DMS114 treated with DMSO at 0.1 percent for 48 hours (cell line): ENCODE data around the gene EYA3.

Experiments
- DNase-seq: peaks from one replicate; lab custom pipeline; 2025; ENCODE audit not compliant: unreplicated experiment; lab: John Stamatoyannopoulos, UW

Gene EYA3

GRCh38 chr1:27972141-27972540, 116.3 kb downstream of the EYA3 start:
- no peak for DNase-seq

DNA sequence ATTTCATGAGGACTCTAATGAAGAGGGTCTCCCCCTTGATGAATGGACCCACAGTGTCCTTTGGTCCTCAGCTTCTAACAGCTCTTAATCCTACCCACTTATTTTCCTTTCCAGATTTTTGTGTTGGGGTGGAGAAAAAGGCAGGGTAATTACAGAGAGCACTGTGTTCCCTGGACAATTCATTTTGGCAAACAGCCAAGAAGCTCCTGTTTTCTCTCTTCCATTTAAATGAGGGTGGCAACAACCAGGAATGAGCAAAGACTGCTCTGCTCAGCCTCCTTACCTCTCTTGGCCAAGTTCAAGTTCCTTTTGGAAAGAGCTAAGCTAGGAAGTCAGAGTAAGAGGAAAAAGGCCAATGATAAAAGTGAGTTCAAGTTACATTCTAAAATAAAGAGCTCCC, 116.7 kb downstream of the EYA3 start:
- no peak for DNase-seq

- DNase-seq, result no peak
Observed at GRCh38 chr1:27970401-27970800, 118.0 kb downstream of the EYA3 start.

DNA sequence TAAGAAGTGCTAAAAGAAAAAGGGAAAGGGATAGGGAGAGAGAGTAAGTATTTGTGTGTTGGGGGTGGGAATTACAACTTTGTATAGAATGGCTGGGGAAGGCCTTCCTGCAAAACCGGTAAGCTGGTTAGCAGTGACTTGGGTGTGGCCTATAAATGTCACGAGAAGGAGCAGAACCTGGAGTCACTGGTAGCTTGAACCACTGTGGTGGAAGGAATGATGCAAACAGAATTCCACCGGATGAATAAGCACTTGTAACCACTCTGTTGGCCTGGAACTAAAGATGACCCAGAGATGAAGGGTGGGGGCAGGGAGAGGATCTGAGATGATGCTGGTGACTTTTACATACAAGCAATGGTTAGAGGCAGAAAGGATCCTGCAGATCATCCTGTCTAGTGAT, 119.7 kb downstream of the EYA3 start:
- DNase-seq, result no peak

DNA sequence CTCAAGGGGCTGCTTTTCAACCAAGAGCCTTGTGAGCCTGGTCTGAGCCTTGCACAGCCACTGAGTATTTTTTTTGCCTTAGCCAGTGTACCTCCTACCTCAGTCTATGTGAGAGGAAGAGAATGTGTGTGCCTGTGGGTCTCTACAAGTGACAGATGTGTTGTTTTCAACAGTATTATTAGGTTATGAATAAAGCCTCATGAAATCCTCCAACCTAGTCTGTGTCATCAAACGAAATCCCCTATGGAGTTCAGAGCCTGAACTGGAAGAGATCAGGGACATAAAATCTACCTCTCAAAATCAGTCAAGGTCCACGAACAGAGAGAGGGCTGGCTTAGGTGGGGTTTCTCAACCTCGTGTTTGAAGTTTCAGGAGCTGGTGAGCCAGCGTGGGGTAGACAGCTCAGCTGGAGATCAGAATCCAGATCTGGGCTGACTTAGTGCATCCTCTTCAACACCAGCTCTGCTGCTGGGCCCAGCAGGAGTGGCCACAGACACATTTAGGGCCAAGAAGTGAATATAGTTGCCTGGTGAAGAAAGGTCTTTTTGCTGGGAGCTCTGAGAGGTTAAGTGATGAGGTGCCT, 120.4 kb downstream of the EYA3 start:
- DNase-seq, result no peak

GRCh38 chr1:27967106-27967883, 121.1 kb downstream of the EYA3 start:
- no peak for DNase-seq

DNA sequence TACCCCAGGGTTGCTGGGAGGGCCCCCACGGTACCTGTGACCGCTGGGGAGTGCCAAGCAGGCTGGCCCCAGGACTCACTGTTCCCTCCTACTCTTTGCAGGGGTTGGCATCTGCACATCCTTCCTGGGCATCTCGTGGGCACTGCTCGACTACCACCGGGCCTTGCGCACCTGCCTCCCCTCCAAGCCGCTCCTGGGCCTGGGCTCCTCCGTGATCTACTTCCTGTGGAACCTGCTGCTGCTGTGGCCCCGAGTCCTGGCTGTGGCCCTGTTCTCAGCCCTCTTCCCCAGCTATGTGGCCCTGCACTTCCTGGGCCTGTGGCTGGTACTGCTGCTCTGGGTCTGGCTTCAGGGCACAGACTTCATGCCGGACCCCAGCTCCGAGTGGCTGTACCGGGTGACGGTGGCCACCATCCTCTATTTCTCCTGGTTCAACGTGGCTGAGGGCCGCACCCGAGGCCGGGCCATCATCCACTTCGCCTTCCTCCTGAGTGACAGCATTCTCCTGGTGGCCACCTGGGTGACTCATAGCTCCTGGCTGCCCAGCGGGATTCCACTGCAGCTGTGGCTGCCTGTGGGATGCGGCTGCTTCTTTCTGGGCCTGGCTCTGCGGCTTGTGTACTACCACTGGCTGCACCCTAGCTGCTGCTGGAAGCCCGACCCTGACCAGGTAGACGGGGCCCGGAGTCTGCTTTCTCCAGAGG, 121.9 kb downstream of the EYA3 start:
- DNase-seq, result no peak

DNA sequence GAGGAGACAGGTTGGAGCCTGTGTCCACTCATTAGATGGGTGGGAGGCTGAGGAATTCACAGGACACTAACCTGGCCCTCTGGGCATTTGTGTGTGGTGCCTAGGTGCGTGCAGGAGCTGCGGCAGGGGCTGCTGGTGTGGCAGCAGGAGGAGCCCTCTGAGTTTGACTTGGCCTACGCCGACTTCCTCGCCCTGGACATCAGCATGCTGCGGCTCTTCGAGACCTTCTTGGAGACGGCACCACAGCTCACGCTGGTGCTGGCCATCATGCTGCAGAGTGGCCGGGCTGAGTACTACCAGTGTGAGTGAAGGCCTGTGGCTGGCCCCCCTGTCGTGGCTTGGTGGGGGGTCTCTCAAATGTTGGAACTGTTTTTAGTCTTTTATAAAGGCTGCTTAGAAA, 125.0 kb downstream of the EYA3 start:
- DNase-seq, result no peak

DNA sequence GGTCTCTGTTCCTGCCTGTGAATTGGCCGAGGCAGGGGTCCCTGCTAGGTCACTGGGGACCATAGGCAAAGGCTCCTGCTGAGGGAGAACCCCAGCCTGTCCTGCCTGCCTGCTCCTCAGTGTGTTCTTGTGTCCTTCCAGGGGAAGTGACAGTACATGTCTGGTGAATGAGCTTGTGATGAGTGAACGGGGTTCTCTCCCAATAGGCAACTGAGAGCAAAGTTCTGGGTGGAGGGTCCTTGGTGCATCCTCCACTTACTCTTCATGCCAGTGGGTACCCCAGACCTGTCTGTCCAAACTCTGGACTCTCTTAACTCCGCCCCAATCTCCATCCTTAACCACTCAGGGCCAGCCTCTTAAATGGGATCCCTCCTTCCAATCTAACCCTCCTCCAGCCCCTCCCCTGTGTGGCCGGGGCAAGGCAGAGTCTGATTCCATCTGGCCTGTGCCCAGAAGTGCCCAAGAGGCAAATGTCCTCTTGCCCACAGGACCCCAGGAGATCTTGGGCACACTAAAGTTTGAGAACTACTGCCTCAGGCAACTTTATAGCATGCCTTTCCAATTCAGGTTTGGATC, 126.7 kb downstream of the EYA3 start:
- no peak for DNase-seq

GRCh38 chr1:27960762-27961645, 127.4 kb downstream of the EYA3 start:
- DNase-seq, result no peak

DNA sequence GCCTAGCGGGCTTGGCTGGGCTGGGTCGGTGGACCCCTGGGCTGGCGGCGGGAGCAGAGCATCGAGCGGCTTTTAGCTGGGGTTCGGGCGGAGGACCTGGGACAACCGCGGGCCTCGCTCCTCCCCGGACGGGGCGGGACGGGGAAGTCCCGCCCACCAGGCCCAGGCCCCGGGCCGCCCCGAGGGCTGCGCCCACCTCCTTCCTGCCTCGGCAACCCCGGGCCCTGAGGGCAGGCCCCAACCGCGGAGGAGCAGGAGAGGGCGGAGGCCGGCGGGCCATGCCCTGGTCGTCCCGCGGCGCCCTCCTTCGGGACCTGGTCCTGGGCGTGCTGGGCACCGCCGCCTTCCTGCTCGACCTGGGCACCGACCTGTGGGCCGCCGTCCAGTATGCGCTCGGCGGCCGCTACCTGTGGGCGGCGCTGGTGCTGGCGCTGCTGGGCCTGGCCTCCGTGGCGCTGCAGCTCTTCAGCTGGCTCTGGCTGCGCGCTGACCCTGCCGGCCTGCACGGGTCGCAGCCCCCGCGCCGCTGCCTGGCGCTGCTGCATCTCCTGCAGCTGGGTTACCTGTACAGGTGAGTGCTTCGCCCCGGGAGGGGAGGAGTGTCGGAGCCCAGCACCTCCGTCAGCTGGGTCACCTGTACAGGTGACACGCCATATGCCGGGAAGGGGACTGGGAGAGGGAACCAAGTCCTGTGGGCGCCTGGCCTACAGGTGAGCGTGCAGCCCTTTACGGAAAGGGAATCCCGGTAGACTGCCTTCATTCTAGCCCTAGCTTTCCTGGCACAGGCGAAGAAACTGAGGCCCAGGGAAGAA, 128.4 kb downstream of the EYA3 start, which contains the start of gene XKR8:
Gene XKR8, plus strand, starts transcription at position 182 of the 812 bp plus-strand sequence. Its CDS starts 97 bp downstream, at position 279.
- peak; percentile 22 for DNase-seq

DNA sequence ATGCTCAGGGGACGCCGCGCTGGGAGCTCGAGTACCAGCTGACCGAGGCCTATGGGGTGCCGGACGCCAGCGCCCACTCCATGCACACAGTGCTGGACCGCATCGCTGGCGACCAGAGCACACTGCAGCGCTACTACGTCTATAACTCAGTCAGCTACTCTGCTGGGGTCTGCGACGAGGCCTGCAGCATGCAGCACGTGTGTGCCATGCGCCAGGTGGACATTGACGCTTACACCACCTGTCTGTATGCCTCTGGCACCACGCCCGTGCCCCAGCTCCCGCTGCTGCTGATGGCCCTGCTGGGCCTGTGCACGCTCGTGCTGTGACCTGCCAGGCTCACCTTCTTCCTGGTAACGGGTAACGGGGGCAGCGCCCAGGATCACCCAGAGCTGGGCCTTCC, 129.9 kb downstream of the EYA3 start:
- DNase-seq, result no peak

DNA sequence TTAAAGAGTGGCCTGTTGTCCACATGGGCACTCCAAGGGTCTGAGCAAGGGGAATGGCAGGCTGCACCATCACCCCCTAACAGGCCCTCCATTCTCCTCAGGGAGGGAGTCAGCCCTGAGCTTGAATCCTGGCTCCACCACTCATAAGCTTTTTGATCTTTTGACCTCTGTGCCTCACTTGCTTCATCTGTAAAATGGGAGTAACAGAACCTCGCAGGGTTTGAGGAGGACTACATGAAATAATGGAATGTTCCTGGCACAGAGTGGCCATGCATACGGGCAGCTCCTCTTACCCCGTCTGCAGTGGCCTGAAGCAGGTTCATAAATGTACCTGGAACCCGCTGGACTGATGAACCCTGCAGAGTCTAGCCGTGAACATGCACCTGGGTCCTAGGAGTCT, 130.8 kb downstream of the EYA3 start:
- no peak for DNase-seq

GRCh38 chr1:27956761-27957160, 131.6 kb downstream of the EYA3 start:
- no peak for DNase-seq

- DNase-seq, result no peak
Observed at GRCh38 chr1:27955076-27955475, 133.3 kb downstream of the EYA3 start.

DNA sequence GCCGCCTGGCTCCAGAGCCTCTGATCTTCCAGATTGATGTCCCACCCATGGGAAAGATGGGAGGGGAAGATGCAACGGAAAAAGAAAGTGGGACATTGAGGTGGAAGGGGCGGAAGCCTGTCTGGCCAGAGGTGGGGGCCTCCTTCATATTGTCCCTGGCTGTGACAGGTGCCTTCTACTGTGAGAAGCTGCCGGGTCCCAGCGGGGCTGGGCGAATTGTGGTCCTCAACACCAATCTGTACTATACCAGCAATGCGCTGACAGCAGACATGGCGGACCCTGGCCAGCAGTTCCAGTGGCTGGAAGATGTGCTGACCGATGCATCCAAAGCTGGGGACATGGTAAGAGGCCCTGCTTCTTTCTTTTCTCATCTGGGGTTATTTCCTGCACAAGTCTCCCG, 134.2 kb downstream of the EYA3 start:
- no peak for DNase-seq

DNA sequence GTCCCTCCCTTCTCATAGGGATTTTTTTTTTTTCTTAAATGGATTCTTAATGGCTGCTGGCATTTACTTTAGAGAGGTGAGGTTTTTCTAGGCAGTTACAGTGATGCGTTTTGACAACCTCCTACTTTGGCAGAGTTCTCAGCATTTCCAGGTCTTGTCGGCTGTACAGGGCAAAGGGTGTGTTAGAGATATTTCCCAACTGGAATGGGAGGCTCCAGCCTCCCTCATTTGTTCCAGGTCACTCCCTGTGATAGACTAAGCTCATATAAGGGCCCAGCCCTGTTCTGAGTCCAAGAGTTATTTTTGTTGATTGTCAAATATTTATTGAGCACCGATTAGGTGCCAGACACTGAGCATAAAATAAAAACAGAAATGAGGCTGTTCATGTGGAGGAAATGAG, 136.3 kb downstream of the EYA3 start:
- no peak for DNase-seq

DNA sequence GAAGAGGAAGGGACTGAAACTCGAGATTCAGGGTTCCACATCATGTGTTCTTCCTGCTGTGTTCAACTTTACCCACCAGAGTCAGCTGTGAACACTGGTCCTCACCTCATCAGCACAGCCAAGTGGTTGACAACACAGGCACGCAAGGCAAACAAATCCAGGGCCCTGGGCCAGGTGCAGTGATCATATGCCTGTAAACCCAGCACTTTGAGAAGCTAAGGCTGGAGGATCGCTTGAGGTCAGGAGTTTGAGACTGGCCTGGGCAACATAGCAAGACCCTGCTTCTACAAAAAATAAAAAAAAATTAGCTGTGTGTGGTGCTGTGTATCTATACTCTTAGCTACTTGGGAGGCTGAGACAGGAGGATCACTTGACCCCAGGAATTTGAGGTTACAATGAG, 137.0 kb downstream of the EYA3 start:
- no peak for DNase-seq

GRCh38 chr1:27949027-27949426, 139.4 kb downstream of the EYA3 start:
- no peak for DNase-seq

GRCh38 chr1:27945020-27945419, 143.4 kb downstream of the EYA3 start:
- DNase-seq, result no peak
